ENCODE results near the gene RNF39. TPM values are rescaled to one million over a fixed set of nuclear protein-coding genes. Genes with fewer than 3 reads are reported as not detected.
A peak's percentile ranks its signal among the peaks of the same experiment; 100 is the strongest.

RNF39 gene
- total and polyA plus RNA-seq, 2 of the 13 experiments (the other 11 are each of a cell fraction or from before 2014, with no cell fraction given): 0.13 to 1.8 TPM

GRCh38 chr6:30061092-30061857 is 14.3 kb downstream of the RNF39 start, which contains the start of gene POLR1H (continued):
- TF ChIP-seq ONECUT2 (CRISPR knock-in tag; IDR thresholded peaks at IDR 0.05): peak; percentile 67
- TF ChIP-seq HOXA3 (CRISPR knock-in tag; IDR thresholded peaks at IDR 0.05): peak; percentile 99
- TF ChIP-seq ZNF33A (CRISPR knock-in tag; IDR thresholded peaks at IDR 0.05; ENCODE audit: borderline replicate concordance): no peak
- no peak for TF ChIP-seq GPBP1L1 (CRISPR knock-in tag; IDR thresholded peaks at IDR 0.05)
- TF ChIP-seq MLLT10 (CRISPR knock-in tag; IDR thresholded peaks at IDR 0.05): no peak
- TF ChIP-seq ZNF740 (CRISPR knock-in tag; IDR thresholded peaks at IDR 0.05): peak; percentile 68
- TF ChIP-seq KLF16 (CRISPR knock-in tag; IDR thresholded peaks at IDR 0.05): peak in 1 of 2 experiments; percentile 99; a peak in 2 of 4 replicates
- TF ChIP-seq ADNP (CRISPR knock-in tag; IDR thresholded peaks at IDR 0.05): no peak; the same call in 1 of the 2 replicates
- TF ChIP-seq, protein P1, sequence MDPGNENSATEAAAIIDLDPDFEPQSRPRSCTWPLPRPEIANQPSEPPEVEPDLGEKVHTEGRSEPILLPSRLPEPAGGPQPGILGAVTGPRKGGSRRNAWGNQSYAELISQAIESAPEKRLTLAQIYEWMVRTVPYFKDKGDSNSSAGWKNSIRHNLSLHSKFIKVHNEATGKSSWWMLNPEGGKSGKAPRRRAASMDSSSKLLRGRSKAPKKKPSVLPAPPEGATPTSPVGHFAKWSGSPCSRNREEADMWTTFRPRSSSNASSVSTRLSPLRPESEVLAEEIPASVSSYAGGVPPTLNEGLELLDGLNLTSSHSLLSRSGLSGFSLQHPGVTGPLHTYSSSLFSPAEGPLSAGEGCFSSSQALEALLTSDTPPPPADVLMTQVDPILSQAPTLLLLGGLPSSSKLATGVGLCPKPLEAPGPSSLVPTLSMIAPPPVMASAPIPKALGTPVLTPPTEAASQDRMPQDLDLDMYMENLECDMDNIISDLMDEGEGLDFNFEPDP (CRISPR knock-in tag; conservative IDR thresholded peaks at IDR 0.05): no peak
- TF ChIP-seq ATRX (CRISPR knock-in tag; IDR thresholded peaks at IDR 0.05; ENCODE audit: borderline replicate concordance): no peak
- peak; percentile 84 for TF ChIP-seq FOXA3 (CRISPR knock-in tag; IDR thresholded peaks at IDR 0.05)
- TF ChIP-seq, protein P2, sequence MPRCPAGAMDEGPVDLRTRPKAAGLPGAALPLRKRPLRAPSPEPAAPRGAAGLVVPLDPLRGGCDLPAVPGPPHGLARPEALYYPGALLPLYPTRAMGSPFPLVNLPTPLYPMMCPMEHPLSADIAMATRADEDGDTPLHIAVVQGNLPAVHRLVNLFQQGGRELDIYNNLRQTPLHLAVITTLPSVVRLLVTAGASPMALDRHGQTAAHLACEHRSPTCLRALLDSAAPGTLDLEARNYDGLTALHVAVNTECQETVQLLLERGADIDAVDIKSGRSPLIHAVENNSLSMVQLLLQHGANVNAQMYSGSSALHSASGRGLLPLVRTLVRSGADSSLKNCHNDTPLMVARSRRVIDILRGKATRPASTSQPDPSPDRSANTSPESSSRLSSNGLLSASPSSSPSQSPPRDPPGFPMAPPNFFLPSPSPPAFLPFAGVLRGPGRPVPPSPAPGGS (CRISPR knock-in tag; IDR thresholded peaks at IDR 0.05): peak; percentile 82; the same call in 1 of the 2 replicates
- no peak for TF ChIP-seq KLF15 (CRISPR knock-in tag; IDR thresholded peaks at IDR 0.05; ENCODE audit: borderline replicate concordance)
- peak; percentile 89 for TF ChIP-seq ZNF687 (CRISPR knock-in tag; IDR thresholded peaks at IDR 0.05)
- peak; percentile 91 for TF ChIP-seq ZSCAN20 (CRISPR knock-in tag; IDR thresholded peaks at IDR 0.05; ENCODE audit: borderline replicate concordance)
- TF ChIP-seq HES4 (CRISPR knock-in tag; IDR thresholded peaks at IDR 0.05; ENCODE audit: borderline replicate concordance): peak; percentile 81; the same call in 1 of the 2 replicates
- TF ChIP-seq TRAFD1 (CRISPR knock-in tag; IDR thresholded peaks at IDR 0.05; ENCODE audit: borderline replicate concordance): peak; percentile 97

Data from HepG2 (cell line).